Fibroblast of lung (primary cell): ENCODE measurements around the gene SYT15. TPM values are rescaled to one million over a fixed set of nuclear protein-coding genes. Genes with fewer than 3 reads are reported as not detected.

Experiments
- DNase-seq, 2 donors: peaks; one replicate each; pipeline versions ENCODE4 v3.0.0 to v3.0.0-alpha.2; 2010; ENCODE audit warnings: low read depth in 2 of 2
- H2AFZ ChIP-seq: 2 replicates; pipeline ENCODE4 v1.5.1; 2012; ENCODE audit warnings: low read length, control low read depth, inconsistent platforms
- H3K27ac ChIP-seq: 2 replicates; pipeline ENCODE4 v1.5.1; 2011; ENCODE audit warnings: low read length, control low read depth; ENCODE audit not compliant: insufficient read depth
- H3K27me3 ChIP-seq: 2 replicates; pipeline ENCODE4 v1.5.1; 2011; ENCODE audit warnings: mild to moderate bottlenecking, low read length; ENCODE audit not compliant: control insufficient read depth, insufficient read depth
- H3K36me3 ChIP-seq: 2 replicates; pipeline ENCODE4 v1.5.1; 2011; ENCODE audit warnings: low read length; ENCODE audit not compliant: control insufficient read depth, insufficient read depth
- H3K4me1 ChIP-seq: 2 replicates; pipeline ENCODE4 v1.5.1; 2011; ENCODE audit warnings: low read length; ENCODE audit not compliant: control insufficient read depth, insufficient read depth; ENCODE audit errors: extremely low read depth
- H3K4me2 ChIP-seq: 2 replicates; pipeline ENCODE4 v1.5.1; 2011; ENCODE audit warnings: low read length, control low read depth; ENCODE audit not compliant: insufficient read depth; ENCODE audit errors: extremely low read depth
- H3K4me3 ChIP-seq, 4 experiments: fragments of 200-600 bp in 1 of 4; sonication (generic) in 1 of 4; replicated peaks in 1 of 4; 2 replicates each; pipeline ENCODE4 v1.5.1; 2011 to 2016; ENCODE audit warnings: low read length in 4 of 4, low read depth in 3 of 4, mild to moderate bottlenecking in 3 of 4, control low read depth in 2 of 4, inconsistent platforms in 1 of 4, mixed read lengths in 1 of 4; ENCODE audit not compliant: insufficient read depth in 1 of 4; ENCODE audit errors: control extremely low read depth in 1 of 4
- H3K79me2 ChIP-seq: 2 replicates; pipeline ENCODE4 v1.5.1; 2012; ENCODE audit warnings: mild to moderate bottlenecking, low read length, inconsistent platforms; ENCODE audit not compliant: control insufficient read depth, insufficient read depth
- H3K9ac ChIP-seq: 2 replicates; pipeline ENCODE4 v1.5.1; 2011; ENCODE audit warnings: mild to moderate bottlenecking, low read length, control low read depth; ENCODE audit not compliant: insufficient read depth
- H3K9me3 ChIP-seq: 2 replicates; pipeline ENCODE4 v1.5.1; 2012; ENCODE audit warnings: low read depth, low read length; ENCODE audit not compliant: control insufficient read depth, insufficient read depth
- H4K20me1 ChIP-seq: 2 replicates; pipeline ENCODE4 v1.5.1; 2011; ENCODE audit warnings: low read length; ENCODE audit not compliant: control insufficient read depth, insufficient read depth; ENCODE audit errors: extremely low read depth
- CTCF ChIP-seq, 2 donors: IDR thresholded peaks in 1 of 2; conservative IDR thresholded peaks in 1 of 2; 1 replicate in 1 of 2; 2 replicates in 1 of 2; pipeline ENCODE4 v1.5.1; 2011 to 2012; ENCODE audit warnings: low read length in 2 of 2, control low read depth in 1 of 2, inconsistent platforms in 1 of 2, low read depth in 1 of 2, mild to moderate bottlenecking in 1 of 2
- EZH2 ChIP-seq: IDR thresholded peaks from 2 replicates; pipeline ENCODE4 v1.5.1; 2012; ENCODE audit warnings: low read length, control low read depth, mild to moderate bottlenecking; ENCODE audit errors: missing control alignments
- polyA plus RNA-seq, 2 donors: library from polyadenylated mRNA; depleted of rRNA in 1 of 2; stranded (reverse) in 1 of 2; unstranded in 1 of 2; fragments of >200 nt; gene quantifications; 2 replicates each; pipeline ENCODE4 v1.2.1, GENCODE V29; 2011 to 2012; ENCODE audit warnings: missing spikeins in 1 of 2
- total RNA-seq: library from RNA; depleted of rRNA; stranded (reverse); fragments of >200 nt; gene quantifications from 2 replicates; pipeline ENCODE4 v1.2.1, GENCODE V29; 2014

The SYT15 gene
- total and polyA plus RNA-seq, 2 donors (not counting 1 experiment from before 2014, with no cell fraction given), result under 0.01 to 0.31 TPM

- Histone ChIP-seq H3K4me1 (no peaks in the 10 kb centered on the region), H3K4me2 (no peak overlapping the region), H2AFZ (no peak overlapping the region), H3K9ac (no peak overlapping the region), H3K79me2 (no peaks in the 10 kb centered on the region), H4K20me1 (no peaks in the 10 kb centered on the region), H3K36me3 (no peaks in the 10 kb centered on the region), H3K9me3 (no peaks in the 10 kb centered on the region), H3K4me3 (no peak overlapping the region), H3K27ac (no peak overlapping the region), H3K27me3 (peaks cover 26% of the 10 kb centered on the region)
- DNase-seq, result no peak
- TF ChIP-seq CTCF (conservative IDR thresholded peaks at IDR 0.05 in 1 of 2, IDR thresholded peaks at IDR 0.05 in 1 of 2; ENCODE audit: low read depth in 1 of 2, low read length in 2 of 2), result no peak
- no peak for TF ChIP-seq EZH2
Observed at GRCh38 chr10:46549171-46550075, 29.5 kb upstream of the SYT15 start.

GRCh38 chr10:46550076-46550790 lies 28.7 kb upstream of the SYT15 start:
- DNase-seq, result no peak
- Histone ChIP-seq H3K27me3 (peaks cover 30% of the 10 kb centered on the region), H3K27ac (no peak overlapping the region), H3K9ac (no peak overlapping the region), H3K4me3 (no peak overlapping the region), H4K20me1 (no peaks in the 10 kb centered on the region), H3K36me3 (no peaks in the 10 kb centered on the region), H3K79me2 (no peaks in the 10 kb centered on the region), H3K4me2 (no peak overlapping the region), H3K9me3 (no peaks in the 10 kb centered on the region), H3K4me1 (no peaks in the 10 kb centered on the region), H2AFZ (no peak overlapping the region)
- TF ChIP-seq EZH2 (no peak), CTCF (conservative IDR thresholded peaks at IDR 0.05 in 1 of 2, IDR thresholded peaks at IDR 0.05 in 1 of 2; ENCODE audit: low read depth in 1 of 2, low read length in 2 of 2) (no peak)
